Measurements from ENCODE around the gene A3GALT2.

DNA sequence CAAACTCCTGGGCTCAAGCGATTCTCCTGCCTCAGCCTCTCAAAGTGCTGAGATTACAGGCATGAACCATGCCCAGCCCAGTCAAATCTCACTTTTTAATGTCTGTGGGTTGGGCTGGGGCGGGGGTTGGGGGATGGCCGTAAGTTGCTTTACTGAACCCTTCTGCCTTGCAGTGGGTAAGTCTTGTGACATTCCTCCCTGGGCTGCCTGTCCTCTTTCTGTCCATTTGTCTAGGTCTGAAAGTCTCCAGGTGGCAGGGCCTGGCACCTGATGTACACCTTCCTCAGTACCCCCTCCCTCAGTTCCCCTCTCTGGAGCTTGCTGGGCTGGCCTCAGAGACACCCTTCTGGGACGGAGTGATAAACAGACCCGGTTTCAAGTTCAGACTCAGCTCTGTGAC lies 51.3 kb downstream of the A3GALT2 start:
- TF ChIP-seq GATA2 (IDR thresholded peaks at IDR 0.05; ENCODE audit: low read depth, low read length) (no peak), GATA3 (IDR thresholded peaks at IDR 0.05; ENCODE audit: low read depth, low read length) (no peak)
